HepG2 (cell line): ENCODE results near the gene S100A11. TPM values are rescaled to one million over a fixed set of nuclear protein-coding genes. Genes with fewer than 3 reads are reported as not detected.

Source experiments
- ATAC-seq: fragments of 200-7000 bp; cut with Tn5 transposase; 3 replicates; pipeline ENCODE4 v1.9.1; 2020; ENCODE audit warnings: mild to moderate bottlenecking, moderate library complexity
- BruUV-seq: library from RNA; stranded (reverse); fragments of 400-500 nt; replicated peaks from 2 replicates; lab custom pipeline; 2021; lab: Mats Ljungman, UMichigan
- CTCF ChIA-PET: fragments of 300-600 bp; formaldehyde crosslinking; extraction: SDS; loops from one replicate; lab custom pipeline; 2021; ENCODE audit warnings: low total read pairs, inconsistent platforms, low intra/inter-chr PET ratio; lab: Yijun Ruan, JAX
- POLR2A ChIA-PET: fragments of 350-600 bp; sonication (Branson Sonifier 250); formaldehyde crosslinking; loops from one replicate; lab custom pipeline; 2020; ENCODE audit warnings: antibody characterized with exemption, inconsistent platforms; lab: Yijun Ruan, JAX
- DNase-seq: peaks from one replicate; pipeline ENCODE4 v3.0.0-alpha.2; 2015; ENCODE audit warnings: low spot score
- FAIRE-seq: peaks from 3 replicates; lab custom pipeline; 2011; peaks lifted over from hg19 to GRCh38; lab: Jason Lieb, UNC
- H2AFZ ChIP-seq: one replicate; pipeline ENCODE4 v1.6.1; 2011; ENCODE audit warnings: low read length, inconsistent platforms
- H3K27ac ChIP-seq: fragments of 300-600 bp; 3 replicates; pipeline ENCODE4 v1.8.0; 2011; ENCODE audit warnings: mixed run types, mild to moderate bottlenecking, mixed read lengths, low read length, inconsistent platforms; ENCODE audit not compliant: insufficient read depth; ENCODE audit errors: extremely low read length
- H3K27me3 ChIP-seq, 2 experiments: fragments of 200-600 bp in 1 of 2; 2 replicates in 1 of 2; 3 replicates in 1 of 2; pipeline versions ENCODE4 v1.6.0 to v1.8.0; 2011; ENCODE audit warnings: low read length in 2 of 2, mild to moderate bottlenecking in 2 of 2, moderate library complexity in 2 of 2, inconsistent platforms in 1 of 2; ENCODE audit not compliant: insufficient read depth in 2 of 2, control insufficient read depth in 1 of 2
- H3K36me3 ChIP-seq, 2 experiments: fragments of 200-600 bp in 1 of 2; replicated peaks in 1 of 2; 2 replicates in 1 of 2; 3 replicates in 1 of 2; pipeline versions ENCODE4 v1.5.1 to v1.8.0; 2011; ENCODE audit warnings: low read length in 2 of 2, inconsistent platforms in 1 of 2; ENCODE audit not compliant: insufficient read depth in 2 of 2, control insufficient read depth in 1 of 2
- H3K4me1 ChIP-seq: 2 replicates; pipeline ENCODE4 v1.5.1; 2012; ENCODE audit warnings: low read length, inconsistent platforms; ENCODE audit not compliant: insufficient read depth
- H3K4me2 ChIP-seq: 2 replicates; pipeline ENCODE4 v1.6.0; 2011; ENCODE audit warnings: low read depth, low read length, inconsistent platforms
- H3K4me3 ChIP-seq, 3 experiments: fragments of 200-600 bp in 1 of 3; sonication (generic), shearing (Covaris generic) in 1 of 3; replicated peaks in 1 of 3; 2 replicates each; pipeline ENCODE4 v1.5.1; 2011 to 2016; ENCODE audit warnings: low read length in 3 of 3, inconsistent platforms in 2 of 3, low read depth in 2 of 3, mild to moderate bottlenecking in 2 of 3, control low read depth in 1 of 3, mixed read lengths in 1 of 3; ENCODE audit not compliant: insufficient read depth in 1 of 3
- H3K79me2 ChIP-seq: one replicate; pipeline ENCODE4 v1.6.1; 2011; ENCODE audit warnings: low read length, inconsistent platforms; ENCODE audit not compliant: insufficient read depth
- H3K9ac ChIP-seq: 2 replicates; pipeline ENCODE4 v1.6.0; 2011; ENCODE audit warnings: mild to moderate bottlenecking, low read depth, low read length, inconsistent platforms; ENCODE audit not compliant: insufficient read depth
- H3K9me3 ChIP-seq: 2 replicates; pipeline ENCODE4 v1.5.1; 2012; ENCODE audit warnings: mild to moderate bottlenecking, low read length
- H4K20me1 ChIP-seq: 2 replicates; pipeline ENCODE4 v1.6.0; 2011; ENCODE audit warnings: inconsistent platforms, mild to moderate bottlenecking, low read length, moderate library complexity; ENCODE audit not compliant: insufficient read depth
- ARID4A ChIP-seq: sonication (generic); formaldehyde crosslinking; IDR thresholded peaks from 2 replicates; pipeline ENCODE4 v1.5.0; 2020; ENCODE audit warnings: mild to moderate bottlenecking, missing genetic modification reagents, borderline replicate concordance
- ARID5B ChIP-seq: IDR thresholded peaks from 2 replicates; pipeline ENCODE4 v1.4.0; 2020; ENCODE audit warnings: mild to moderate bottlenecking, missing genetic modification reagents
- CHD2 ChIP-seq: IDR thresholded peaks from 2 replicates; pipeline ENCODE4 v1.6.1; 2011; ENCODE audit warnings: low read depth, low read length, improper control_type of control experiment
- ETV5 ChIP-seq: IDR thresholded peaks from 2 replicates; pipeline ENCODE4 v1.6.1; 2018; ENCODE audit warnings: missing biosample characterization, missing genetic modification reagents, inconsistent platforms, borderline replicate concordance
- FIP1L1 ChIP-seq: fragments of 200-400 bp; formaldehyde crosslinking; IDR thresholded peaks from 2 replicates; pipeline ENCODE4 v1.6.1; 2018; ENCODE audit warnings: low read depth, mild to moderate bottlenecking, low read length, moderate library complexity, borderline replicate concordance; ENCODE audit not compliant: insufficient read depth
- GATAD2A ChIP-seq: IDR thresholded peaks from 2 replicates; pipeline ENCODE4 v1.6.1; 2016
- HNRNPK ChIP-seq: fragments of 200-400 bp; formaldehyde crosslinking; IDR thresholded peaks from 2 replicates; pipeline ENCODE4 v1.6.1; 2018; ENCODE audit warnings: low read length, low read depth, moderate library complexity, mild to moderate bottlenecking; ENCODE audit not compliant: poor library complexity, severe bottlenecking
- KAT8 ChIP-seq: IDR thresholded peaks from 2 replicates; pipeline ENCODE4 v1.6.1; 2016; ENCODE audit warnings: missing genetic modification reagents, missing compliant biosample characterization
- TAF1 ChIP-seq: sonication (generic); formaldehyde crosslinking; IDR thresholded peaks from 2 replicates; pipeline ENCODE4 v1.4.0; 2020; ENCODE audit warnings: missing genetic modification reagents
- XRCC5 ChIP-seq: fragments of 200-400 bp; formaldehyde crosslinking; optimal IDR thresholded peaks from 2 replicates; pipeline ENCODE3; 2017; ENCODE audit warnings: mild to moderate bottlenecking, low read length
- ZNF362 ChIP-seq: sonication (generic); formaldehyde crosslinking; IDR thresholded peaks from 2 replicates; pipeline ENCODE4 v1.4.0; 2020; ENCODE audit warnings: missing genetic modification reagents, mild to moderate bottlenecking, borderline replicate concordance
- ZNF616 ChIP-seq: sonication (generic); formaldehyde crosslinking; IDR thresholded peaks from 2 replicates; pipeline ENCODE4 v1.5.0; 2020; ENCODE audit warnings: low read depth, mild to moderate bottlenecking, missing genetic modification reagents
- WGBS: methylation state at CpG from one replicate; pipeline ENCODE4 v1.1.6; 2017; ENCODE audit warnings: low lambda C conversion rate; 5-methylcytosine and 5-hydroxymethylcytosine counted together
- in situ Hi-C: cut with HindIII; loops from 2 replicates; pipeline ENCODE4 v1.10.0; 2017; ENCODE audit warnings: low pct_unique_long_range_greater_than_20kb; ENCODE audit not compliant: extremely low pct_ligation_motif_present
- intact Hi-C: fragments of 100-400 bp; cut with micrococcal nuclease; formaldehyde crosslinking; loops from one replicate; pipeline ENCODE4 v1.10.0; 2022; ENCODE audit not compliant: unreplicated experiment
- polyA plus RNA-seq, 8 experiments: library from polyadenylated mRNA; depleted of rRNA in 3 of 8; stranded (reverse) in 7 of 8; unstranded in 1 of 8; fragments of >200 nt; fragmentation: Illumina TruSeq in 4 of 8; extraction: Trizol in 4 of 8; gene quantifications; 2 replicates each; pipeline versions ENCODE4 v1.2.1 to v1.2.3, GENCODE V29; 2011 to 2016; ENCODE audit warnings: low read depth in 4 of 8, missing spikeins in 1 of 8, mixed read lengths in 1 of 8; ENCODE audit not compliant: insufficient read depth in 1 of 8
- total RNA-seq, 5 experiments: library from RNA; depleted of rRNA; stranded (reverse); fragments of >200 nt; fragmentation: Illumina TruSeq; extraction: Trizol; gene quantifications; 2 replicates each; pipeline ENCODE4 v1.2.3, GENCODE V29; 2016; ENCODE audit warnings: low read depth in 1 of 5

S100A11 gene
- total and polyA plus RNA-seq, 2 of the 13 experiments (the other 11 are each of a cell fraction or from before 2014, with no cell fraction given): 6.6 to 34.4 TPM

- no peak overlapping the region; the same call in 1 of the 2 replicates for H3K9ac ChIP-seq
- H3K27me3 ChIP-seq: peaks cover 0 to 24% of the 10 kb centered on the region in 2 experiments; a peak in 1 of 5 replicates
- peak overlapping the region; percentile 82 for H3K4me2 ChIP-seq
- peak; percentile 72 for ATAC-seq
- DNase-seq: peak; percentile 61
- no peak overlapping the region for H3K27ac ChIP-seq
- H3K4me1 ChIP-seq: peaks cover 35% of the 10 kb centered on the region
- ChIA-PET CTCF (interaction anchor here (1.1 to 1.7 kb wide), 2 partner anchors 67 to 101 kb away, joined by 4 to 7 read pairs; no protein-coding TSS in a partner anchor), POLR2A (interaction anchor here (0.8 to 3.8 kb wide), 4 partner anchors 13 to 126 kb away, joined by 3 to 30 read pairs (median 5); partner anchors contain the start of genes S100A10 and THEM4)
- no peaks in the 10 kb centered on the region for H3K9me3 ChIP-seq
- H4K20me1 ChIP-seq: no peaks in the 10 kb centered on the region
- intact Hi-C loops: no loop called here
- H3K4me3 ChIP-seq: peak overlapping the region; percentile 38 to 59 (median 53)
- peak; percentile 54 for FAIRE-seq
- WGBS: 2% methylated on average over 8 of the region's 8 CpGs
- peak overlapping the region; percentile 74 for H2AFZ ChIP-seq
- H3K36me3 ChIP-seq: 0 out of 5 replicates have a peak, but pooled peaks cover 0 to 2% of the 10 kb centered on the region in 2 experiments
- in situ Hi-C loops: no loop called here
- no peaks in the 10 kb centered on the region for H3K79me2 ChIP-seq
- no TSS peak for BruUV-seq
- TF ChIP-seq ZNF362 (CRISPR knock-in tag): no peak
- no peak for TF ChIP-seq HNRNPK
- TF ChIP-seq ARID4A (CRISPR knock-in tag): peak; percentile 28; the same call in 1 of the 2 replicates
- no peak for TF ChIP-seq ZNF616
- TF ChIP-seq KAT8 (CRISPR knock-in tag): peak; percentile 18; the same call in 1 of the 2 replicates
- no peak for TF ChIP-seq FIP1L1
- TF ChIP-seq CHD2: no peak
- peak; percentile 46 for TF ChIP-seq XRCC5
- TF ChIP-seq ETV5 (CRISPR knock-in tag): peak; percentile 19; the same call in 1 of the 2 replicates
- TF ChIP-seq ARID5B (CRISPR knock-in tag): 0 out of 2 replicates have a peak, but pooled peaks have one; percentile 42
- TF ChIP-seq TAF1 (CRISPR knock-in tag): no peak
- TF ChIP-seq GATAD2A (CRISPR knock-in tag): 0 out of 2 replicates have a peak, but pooled peaks have one; percentile 28
Observed at GRCh38 chr1:152034654-152035538, 1.9 kb downstream of the S100A11 start.
